ENCODE data around the gene SZRD1.

Gene SZRD1

DNA sequence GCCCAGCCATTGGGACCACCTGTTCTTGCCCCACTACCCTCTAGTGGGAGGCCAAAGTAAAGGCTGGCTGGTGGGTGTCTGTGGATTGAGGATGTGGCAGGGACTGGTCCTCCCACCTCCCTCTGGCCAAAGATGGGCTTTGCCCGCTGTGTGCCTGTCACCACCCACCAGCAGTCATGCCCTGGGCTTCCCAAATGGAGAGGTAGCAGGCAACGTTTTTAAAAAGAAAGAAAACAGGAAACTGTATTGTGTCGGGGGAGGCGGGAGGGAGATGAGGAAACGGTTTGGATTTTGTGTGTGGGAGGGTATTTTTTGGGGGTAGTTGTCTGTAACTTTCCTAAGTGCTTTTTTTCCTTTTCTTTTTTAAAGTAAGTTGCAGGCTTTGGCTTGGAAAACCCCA lies 30.1 kb downstream of the SZRD1 start:
- DNase-seq: no peak

GRCh38 chr1:16398371-16398953 lies 31.4 kb downstream of the SZRD1 start:
- no peak for DNase-seq

DNA sequence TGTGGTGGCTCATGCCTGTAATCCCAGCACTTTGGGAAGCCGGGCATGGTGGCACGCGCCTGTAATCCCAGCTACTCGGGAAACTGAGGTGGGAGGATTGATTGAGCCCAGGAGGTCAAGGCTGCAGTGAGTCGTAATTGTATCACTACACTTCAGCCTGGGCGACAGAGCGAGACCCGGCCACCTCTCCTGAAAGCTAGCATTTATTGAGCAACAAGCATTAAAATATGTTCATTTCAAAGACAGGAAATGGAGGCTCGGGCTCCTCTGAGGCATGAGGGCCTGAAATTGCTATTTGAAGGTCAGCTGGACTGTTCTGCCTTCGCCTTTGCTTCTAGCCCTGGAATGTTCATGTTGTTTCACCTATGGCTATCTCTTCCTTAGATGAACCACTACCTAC lies 35.7 kb downstream of the SZRD1 start:
- no peak for DNase-seq

- DNase-seq: no peak
These were observed 38.4 kb downstream of the SZRD1 start for GRCh38 chr1:16405441-16405840.

GRCh38 chr1:16406868-16407267 lies 39.8 kb downstream of the SZRD1 start:
- DNase-seq: no peak

DNA sequence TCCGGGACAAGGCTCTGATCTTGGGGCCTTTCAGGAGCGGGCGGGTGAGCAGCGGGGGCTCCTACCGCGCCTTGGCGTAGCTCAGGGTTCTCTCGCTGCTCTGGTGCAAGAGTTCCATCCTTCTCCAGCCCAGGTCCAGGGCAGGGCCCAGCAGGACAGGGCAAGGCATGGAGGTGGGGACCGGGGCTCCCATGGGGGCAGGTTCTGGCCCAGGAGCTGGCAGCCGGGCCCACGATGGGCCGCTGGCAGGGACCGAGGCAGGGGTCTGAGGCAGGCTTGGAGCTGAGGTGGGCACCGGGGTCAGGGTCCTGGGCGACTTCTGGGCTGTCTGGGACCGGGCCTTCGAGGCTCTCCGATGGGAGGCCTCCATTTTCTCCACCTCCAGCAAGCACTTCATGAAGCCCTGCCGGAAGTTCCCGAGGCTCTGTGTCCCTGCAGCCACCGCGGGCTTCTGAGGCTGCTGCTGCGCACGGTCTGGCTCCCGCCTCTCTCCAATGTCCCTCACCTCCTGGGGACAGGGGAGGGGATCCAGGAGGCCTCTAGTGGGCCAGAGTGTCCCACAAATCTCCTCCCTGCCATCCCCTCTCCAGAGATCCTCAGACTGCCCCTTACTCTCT lies 42.6 kb downstream of the SZRD1 start:
- no peak for DNase-seq

DNA sequence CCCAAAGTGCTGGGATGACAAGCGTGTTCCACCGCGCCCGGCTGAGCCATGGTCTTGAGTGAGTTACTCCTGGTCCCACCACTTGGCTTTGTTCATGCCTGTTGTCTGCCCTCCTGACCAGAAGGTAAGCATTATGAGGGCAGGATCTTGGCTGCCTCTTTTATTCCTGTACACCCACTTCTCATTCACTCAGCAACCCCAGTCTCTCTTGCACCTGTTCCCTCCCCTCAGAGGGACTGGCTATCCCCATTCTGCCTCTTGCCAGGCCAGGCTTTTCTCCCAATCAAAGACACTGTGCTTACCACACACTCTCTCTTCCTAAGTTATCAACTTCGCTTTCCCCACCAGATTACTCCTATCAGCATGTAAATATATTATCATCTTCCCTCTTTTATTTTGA lies 43.8 kb downstream of the SZRD1 start:
- no peak for DNase-seq

DNA sequence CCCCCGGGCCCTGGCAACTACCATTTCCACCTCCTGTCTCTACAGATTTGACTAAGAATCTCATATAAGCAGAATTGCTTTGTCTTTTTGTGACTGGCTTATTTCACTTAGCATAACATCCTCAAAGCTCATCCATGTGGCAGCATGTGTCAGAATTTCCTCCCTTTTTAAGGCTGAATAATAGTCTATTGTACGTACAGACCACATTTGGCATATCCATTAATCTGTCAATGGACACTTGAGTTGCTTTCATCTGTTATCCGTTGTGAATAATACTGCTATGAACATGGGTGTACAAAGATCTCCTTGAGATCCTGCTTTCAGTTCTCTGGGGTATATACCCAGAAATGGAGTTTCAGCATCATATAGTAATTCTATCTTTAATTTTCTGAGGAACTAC lies 46.1 kb downstream of the SZRD1 start:
- DNase-seq: no peak

DNA sequence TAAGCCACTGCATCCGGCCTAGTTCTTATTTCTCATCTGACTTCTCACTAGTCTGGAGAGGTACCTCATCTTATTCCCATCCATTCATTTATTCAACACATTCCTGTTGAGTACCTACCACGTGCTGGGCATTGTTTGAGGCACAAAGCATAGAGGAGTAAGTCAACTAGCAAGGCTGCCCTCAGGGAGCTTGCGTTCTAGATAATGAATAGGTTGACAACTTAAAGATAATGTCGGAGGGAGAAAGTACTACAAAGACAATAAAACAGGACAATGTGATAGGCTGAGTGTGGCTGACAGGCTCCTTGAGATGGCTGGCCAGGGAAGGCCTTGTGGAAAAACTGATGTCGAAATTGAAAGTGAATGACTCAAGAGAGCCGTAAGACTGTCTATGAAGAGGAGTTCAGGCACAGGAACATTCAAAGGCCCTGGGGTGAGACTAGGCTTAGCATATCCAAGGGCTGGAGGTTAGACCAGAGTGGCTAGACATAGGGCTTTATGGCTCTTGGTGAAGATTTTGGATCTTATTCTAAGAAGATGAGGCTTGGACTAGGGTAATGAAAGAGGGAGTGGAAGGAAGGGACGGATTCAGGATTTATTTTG lies 51.9 kb downstream of the SZRD1 start:
- peak in 1 of 2 donors; percentile 15 for DNase-seq

DNA sequence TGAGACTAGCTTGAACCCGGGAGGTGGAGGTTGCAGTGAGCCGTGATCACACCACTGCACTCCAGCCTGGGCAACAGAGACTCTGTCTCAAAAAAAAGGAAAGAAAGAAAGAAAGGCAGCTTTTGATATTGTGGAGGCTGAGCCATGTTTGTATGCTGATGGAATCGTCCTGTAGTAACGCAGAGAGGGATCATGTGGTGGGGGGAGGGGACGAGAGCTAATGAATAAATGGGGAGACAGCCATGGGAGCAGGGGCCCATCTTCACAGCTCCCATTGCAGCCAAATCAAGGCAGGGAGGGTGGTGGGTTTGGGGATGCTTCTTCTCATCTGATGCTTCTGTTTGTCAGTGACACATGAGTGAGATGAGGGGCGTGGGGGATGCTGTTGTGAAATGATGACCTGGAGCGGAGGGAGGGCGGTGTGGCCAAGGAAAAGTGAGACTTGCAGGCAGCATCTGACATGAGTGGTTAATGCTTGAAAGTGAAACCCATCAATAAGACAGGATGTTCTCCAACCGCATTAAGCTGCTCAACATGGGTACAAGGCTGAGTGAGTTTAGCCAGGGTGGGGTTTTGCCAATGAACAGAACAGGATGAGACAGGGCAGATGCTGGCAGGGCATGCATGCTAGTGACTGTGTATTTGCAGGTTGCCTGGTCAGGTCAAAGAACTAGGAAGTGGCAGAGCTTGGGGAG lies 53.5 kb downstream of the SZRD1 start:
- peak; percentile 67 for DNase-seq

DNA sequence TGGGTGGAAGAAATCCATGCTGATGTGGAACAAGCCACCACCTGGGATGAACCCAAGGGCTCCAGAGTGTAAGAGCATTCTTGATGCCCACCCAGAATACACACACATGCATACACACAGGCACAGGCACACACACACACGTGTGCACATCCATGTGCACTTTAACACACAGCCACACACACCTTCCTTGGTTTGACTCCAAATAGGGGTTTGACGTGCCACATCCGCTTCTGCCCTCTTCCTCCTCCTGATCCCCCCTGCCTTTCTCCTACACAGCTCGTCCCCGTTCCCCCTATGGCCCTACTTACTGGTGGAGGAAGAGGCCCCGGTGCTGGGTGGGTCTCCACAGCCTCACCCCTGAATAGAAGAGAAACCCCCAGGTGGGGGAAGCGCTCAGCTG lies 54.2 kb downstream of the SZRD1 start:
- DNase-seq: no peak

GRCh38 chr1:16422041-16422440 lies 55.0 kb downstream of the SZRD1 start:
- no peak for DNase-seq

- no peak for DNase-seq
These were observed 58.3 kb downstream of the SZRD1 start for GRCh38 chr1:16425125-16426025.

DNA sequence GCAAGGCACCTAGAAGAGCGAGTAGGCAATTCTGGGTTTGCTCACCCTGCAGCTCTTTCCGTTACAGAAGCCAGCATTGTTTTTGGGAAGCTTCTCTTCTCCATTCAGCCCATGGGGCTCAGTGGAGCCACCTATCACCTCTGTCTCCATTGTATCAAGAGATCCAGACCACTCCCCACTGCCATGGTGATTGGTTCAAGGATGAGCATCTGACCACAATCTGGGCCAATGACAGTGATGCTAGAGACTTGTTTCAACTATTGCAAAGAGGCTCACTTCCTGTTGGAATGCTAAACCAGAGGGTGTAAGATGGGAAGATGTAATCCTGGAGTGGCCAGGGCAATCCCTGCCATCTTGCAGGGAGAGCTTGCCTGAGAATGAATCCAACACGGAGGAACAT lies 63.6 kb downstream of the SZRD1 start:
- no peak for DNase-seq

DNA sequence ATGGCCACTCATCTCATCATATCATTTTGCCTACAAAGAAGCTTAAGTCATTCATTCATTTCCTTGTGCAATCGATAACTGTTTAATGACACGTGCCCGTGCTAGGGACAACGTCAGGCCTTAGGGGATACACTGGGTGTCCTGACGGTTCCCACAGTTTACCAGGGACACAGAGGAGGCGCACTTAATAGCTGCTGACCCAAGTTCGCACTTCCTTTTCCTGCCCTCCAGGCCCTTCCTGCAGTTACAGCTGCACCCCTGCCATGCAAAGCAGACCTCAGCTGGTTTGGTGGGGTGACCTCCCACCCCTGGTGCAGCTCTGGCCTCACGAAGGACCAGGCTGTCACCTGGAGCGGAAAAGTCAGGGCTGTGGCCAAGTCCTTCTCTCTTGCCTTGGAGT lies 66.0 kb downstream of the SZRD1 start:
- no peak for DNase-seq

DNA sequence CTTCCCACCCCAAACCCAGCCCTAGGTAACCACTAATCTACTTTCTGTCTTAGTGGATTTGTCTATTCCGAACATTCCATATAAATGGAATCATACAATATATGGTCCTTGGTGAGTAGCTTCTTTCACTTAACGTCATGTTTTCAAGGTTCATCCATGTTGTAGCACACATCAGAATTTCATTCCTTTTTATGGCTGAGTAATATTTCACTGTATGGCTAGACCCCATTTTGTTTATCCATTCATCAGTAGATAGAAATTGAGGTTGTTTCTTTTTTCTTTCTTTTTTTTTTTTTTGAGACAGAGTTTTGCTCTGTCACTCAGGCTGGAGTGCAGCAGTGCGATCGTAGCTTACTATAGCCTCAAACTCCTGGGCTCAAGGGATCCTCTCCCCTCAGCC lies 67.0 kb downstream of the SZRD1 start:
- DNase-seq: no peak

- DNase-seq: no peak
These were observed 67.5 kb downstream of the SZRD1 start for GRCh38 chr1:16434501-16434900.

DNA sequence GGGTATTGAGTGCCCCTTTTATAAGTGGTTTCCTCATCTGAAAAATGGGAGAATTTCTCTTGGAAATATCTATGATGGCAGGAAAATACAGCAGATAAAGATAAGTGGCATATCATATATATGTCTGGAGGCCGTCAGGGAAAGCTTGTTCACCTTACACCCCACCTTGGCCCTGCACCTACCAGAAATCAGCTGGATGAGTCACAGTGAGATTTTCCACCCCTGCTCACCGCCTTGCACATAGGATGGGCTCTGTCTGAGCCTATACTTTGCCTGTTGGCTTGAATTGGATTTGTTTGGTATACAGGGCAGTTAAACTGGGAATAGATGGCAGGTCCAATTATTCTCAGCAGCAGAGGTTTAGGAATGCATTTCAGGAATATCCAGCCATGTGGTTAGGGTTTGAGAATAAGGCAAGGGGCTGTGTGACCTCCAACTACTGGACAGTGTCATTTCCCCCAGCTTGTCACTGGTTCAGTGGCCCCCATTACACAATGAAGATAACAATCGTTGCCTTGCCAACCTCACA lies 70.0 kb downstream of the SZRD1 start, which contains the start of gene SPATA21:
TSS of gene SPATA21 (minus strand) at position 479 of the 529 bp plus-strand sequence. CDS start 6,053 bp downstream, outside the sequence.
- DNase-seq: peak in 1 of 2 donors; percentile 17

- no peak for DNase-seq
These were observed 71.5 kb downstream of the SZRD1 start for GRCh38 chr1:16438516-16438915.

- DNase-seq: no peak
These were observed 71.9 kb downstream of the SZRD1 start for GRCh38 chr1:16438924-16439323.

GRCh38 chr1:16440131-16440469 lies 73.1 kb downstream of the SZRD1 start:
- DNase-seq: no peak

GRCh38 chr1:16440470-16441281 lies 73.6 kb downstream of the SZRD1 start, which contains the start of gene NECAP2:
TSS of gene NECAP2 (plus strand) at chr1:16440724. CDS start at chr1:16440762, 38 bp downstream.
- DNase-seq: peak; percentile 98
